ENCODE measurements around the gene KRT73. TPM values are rescaled to one million over a fixed set of nuclear protein-coding genes. Genes with fewer than 3 reads are reported as not detected.

Gene KRT73
- total and polyA plus RNA-seq, 4 donors: not detected

GRCh38 chr12:52585066-52585465 lies 33.3 kb downstream of the KRT73 start:
- no peak for TF ChIP-seq SP1 (IDR thresholded peaks at IDR 0.05)
- TF ChIP-seq YY1 (IDR thresholded peaks at IDR 0.05): no peak
- no peak for TF ChIP-seq FOXA2 (IDR thresholded peaks at IDR 0.05)
- no peak for TF ChIP-seq RXRA (IDR thresholded peaks at IDR 0.05)
- TF ChIP-seq, protein P1, sequence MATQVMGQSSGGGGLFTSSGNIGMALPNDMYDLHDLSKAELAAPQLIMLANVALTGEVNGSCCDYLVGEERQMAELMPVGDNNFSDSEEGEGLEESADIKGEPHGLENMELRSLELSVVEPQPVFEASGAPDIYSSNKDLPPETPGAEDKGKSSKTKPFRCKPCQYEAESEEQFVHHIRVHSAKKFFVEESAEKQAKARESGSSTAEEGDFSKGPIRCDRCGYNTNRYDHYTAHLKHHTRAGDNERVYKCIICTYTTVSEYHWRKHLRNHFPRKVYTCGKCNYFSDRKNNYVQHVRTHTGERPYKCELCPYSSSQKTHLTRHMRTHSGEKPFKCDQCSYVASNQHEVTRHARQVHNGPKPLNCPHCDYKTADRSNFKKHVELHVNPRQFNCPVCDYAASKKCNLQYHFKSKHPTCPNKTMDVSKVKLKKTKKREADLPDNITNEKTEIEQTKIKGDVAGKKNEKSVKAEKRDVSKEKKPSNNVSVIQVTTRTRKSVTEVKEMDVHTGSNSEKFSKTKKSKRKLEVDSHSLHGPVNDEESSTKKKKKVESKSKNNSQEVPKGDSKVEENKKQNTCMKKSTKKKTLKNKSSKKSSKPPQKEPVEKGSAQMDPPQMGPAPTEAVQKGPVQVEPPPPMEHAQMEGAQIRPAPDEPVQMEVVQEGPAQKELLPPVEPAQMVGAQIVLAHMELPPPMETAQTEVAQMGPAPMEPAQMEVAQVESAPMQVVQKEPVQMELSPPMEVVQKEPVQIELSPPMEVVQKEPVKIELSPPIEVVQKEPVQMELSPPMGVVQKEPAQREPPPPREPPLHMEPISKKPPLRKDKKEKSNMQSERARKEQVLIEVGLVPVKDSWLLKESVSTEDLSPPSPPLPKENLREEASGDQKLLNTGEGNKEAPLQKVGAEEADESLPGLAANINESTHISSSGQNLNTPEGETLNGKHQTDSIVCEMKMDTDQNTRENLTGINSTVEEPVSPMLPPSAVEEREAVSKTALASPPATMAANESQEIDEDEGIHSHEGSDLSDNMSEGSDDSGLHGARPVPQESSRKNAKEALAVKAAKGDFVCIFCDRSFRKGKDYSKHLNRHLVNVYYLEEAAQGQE (IDR thresholded peaks at IDR 0.05): no peak
- no peak for TF ChIP-seq JUND (IDR thresholded peaks at IDR 0.05)
- no peak for TF ChIP-seq TAF1 (conservative IDR thresholded peaks at IDR 0.05)
- TF ChIP-seq, protein P2, sequence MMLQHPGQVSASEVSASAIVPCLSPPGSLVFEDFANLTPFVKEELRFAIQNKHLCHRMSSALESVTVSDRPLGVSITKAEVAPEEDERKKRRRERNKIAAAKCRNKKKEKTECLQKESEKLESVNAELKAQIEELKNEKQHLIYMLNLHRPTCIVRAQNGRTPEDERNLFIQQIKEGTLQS (IDR thresholded peaks at IDR 0.05): no peak
- TF ChIP-seq, protein P3, sequence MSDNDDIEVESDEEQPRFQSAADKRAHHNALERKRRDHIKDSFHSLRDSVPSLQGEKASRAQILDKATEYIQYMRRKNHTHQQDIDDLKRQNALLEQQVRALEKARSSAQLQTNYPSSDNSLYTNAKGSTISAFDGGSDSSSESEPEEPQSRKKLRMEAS (IDR thresholded peaks at IDR 0.05): no peak
- Histone ChIP-seq H3K4me3 (ENCODE audit: low read depth in 1 of 3, low read length in 3 of 3) (no peak overlapping the region), H3K9ac (ENCODE audit: low read depth in 1 of 2, low read length in 2 of 2) (no peak overlapping the region), H3K9me3 (ENCODE audit: control insufficient read depth in 4 of 4, low read length in 3 of 4) (no peaks in the 10 kb centered on the region), H3K27me3 (ENCODE audit: control insufficient read depth in 4 of 4, insufficient read depth in 4 of 4, low read length in 3 of 4) (no peaks in the 10 kb centered on the region), H3K4me1 (ENCODE audit: control insufficient read depth in 4 of 4, insufficient read depth in 4 of 4, low read length in 3 of 4) (peaks cover 0 to 11% (median 4%) of the 10 kb centered on the region in 4 donors), H3K27ac (ENCODE audit: low read depth in 1 of 2, low read length in 2 of 2) (no peak overlapping the region), H3K36me3 (ENCODE audit: control insufficient read depth in 4 of 4, insufficient read depth in 3 of 4, low read depth in 1 of 4, low read length in 3 of 4) (no peaks in the 10 kb centered on the region)
- DNase-seq (ENCODE audit: low spot score): no peak
- WGBS: 88% methylated on average over 3 of the region's 3 CpGs

DNA sequence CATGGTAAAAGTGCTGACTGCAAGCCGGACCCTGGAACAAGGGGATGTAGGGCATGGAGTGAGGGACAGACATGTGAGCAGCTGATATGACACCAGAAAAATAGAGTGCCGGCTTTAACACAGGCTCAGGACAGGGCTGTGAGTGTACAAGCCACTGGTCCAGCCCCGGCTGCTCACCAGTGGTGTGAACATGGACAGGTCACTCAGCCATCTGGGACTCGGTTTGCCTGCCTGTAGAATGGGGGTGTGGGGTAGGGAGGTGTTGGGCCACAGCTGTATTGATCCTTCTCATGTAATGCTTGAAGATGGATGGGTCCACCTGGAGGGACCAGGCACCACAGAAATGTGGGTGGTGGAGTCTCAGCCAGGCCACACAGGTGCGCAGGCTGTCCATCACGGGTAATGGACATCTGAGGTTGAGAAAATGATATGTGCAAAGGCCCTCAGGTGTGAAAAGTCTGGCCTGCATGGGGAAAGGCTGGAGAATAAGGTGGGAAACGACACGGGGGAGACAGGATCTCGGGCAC lies 34.1 kb downstream of the KRT73 start:
- TF ChIP-seq TAF1 (conservative IDR thresholded peaks at IDR 0.05): no peak
- no peak for TF ChIP-seq JUND (IDR thresholded peaks at IDR 0.05)
- TF ChIP-seq, protein P3 (IDR thresholded peaks at IDR 0.05): no peak
- no peak for TF ChIP-seq ZBTB33 (IDR thresholded peaks at IDR 0.05)
- no peak for TF ChIP-seq RAD21 (IDR thresholded peaks at IDR 0.05)
- TF ChIP-seq, protein P1 (IDR thresholded peaks at IDR 0.05): no peak
- no peak for TF ChIP-seq CTCF (IDR thresholded peaks at IDR 0.05; ENCODE audit: low read depth, low read length, missing input control)
- no peak for TF ChIP-seq GABPA (IDR thresholded peaks at IDR 0.05 in 1 of 2, conservative IDR thresholded peaks at IDR 0.05 in 1 of 2)
- no peak for TF ChIP-seq FOXA2 (IDR thresholded peaks at IDR 0.05)
- no peak for TF ChIP-seq HNF4A (conservative IDR thresholded peaks at IDR 0.05)
- no peak for TF ChIP-seq EGR1 (IDR thresholded peaks at IDR 0.05; ENCODE audit: low read depth in 2 of 2)
- TF ChIP-seq HNF4G (IDR thresholded peaks at IDR 0.05): no peak
- TF ChIP-seq, protein P2 (IDR thresholded peaks at IDR 0.05): no peak
- TF ChIP-seq NR2F2 (IDR thresholded peaks at IDR 0.05): no peak
- no peak for TF ChIP-seq FOXA1 (IDR thresholded peaks at IDR 0.05)
- TF ChIP-seq SP1 (IDR thresholded peaks at IDR 0.05): no peak
- no peak overlapping the region for H3K27ac ChIP-seq (ENCODE audit: low read depth in 1 of 2, low read length in 2 of 2)
- no peak for DNase-seq (ENCODE audit: low spot score)
- H3K36me3 ChIP-seq (ENCODE audit: control insufficient read depth in 4 of 4, insufficient read depth in 3 of 4, low read depth in 1 of 4, low read length in 3 of 4): no peaks in the 10 kb centered on the region
- H3K4me1 ChIP-seq (ENCODE audit: control insufficient read depth in 4 of 4, insufficient read depth in 4 of 4, low read length in 3 of 4): peaks cover 0 to 11% (median 4%) of the 10 kb centered on the region in 4 donors
- no peaks in the 10 kb centered on the region for H3K27me3 ChIP-seq (ENCODE audit: control insufficient read depth in 4 of 4, insufficient read depth in 4 of 4, low read length in 3 of 4)
- no peak overlapping the region for H3K4me3 ChIP-seq (ENCODE audit: low read depth in 1 of 3, low read length in 3 of 3)
- H3K9ac ChIP-seq (ENCODE audit: low read depth in 1 of 2, low read length in 2 of 2): no peak overlapping the region
- WGBS: 93% methylated on average over 9 of the region's 9 CpGs
- H3K9me3 ChIP-seq (ENCODE audit: control insufficient read depth in 4 of 4, low read length in 3 of 4): no peaks in the 10 kb centered on the region
